Pancreas (tissue), 10 donors: Measurements from ENCODE around the gene MARK4. TPM values are rescaled to one million over a fixed set of nuclear protein-coding genes. Genes with fewer than 3 reads are reported as not detected.
"Not testable (repeated sequence)": the region's sequence is repeated elsewhere in the genome, so short reads cannot be mapped to it uniquely, and the experiment has no call there.

Source experiments
- ATAC-seq, 4 donors: fragments of 200-7000 bp; cut with Tn5 transposase; one replicate each; pipeline versions ENCODE4 v1.8.0 to v1.9.1; 2020; ENCODE audit warnings: mild to moderate bottlenecking in 4 of 4, moderate library complexity in 4 of 4
- DNase-seq, 6 donors: peaks; one replicate each; pipeline ENCODE4 v3.0.0-alpha.2; 2020
- FAIRE-seq: peaks from 2 replicates; lab custom pipeline; 2012; peaks lifted over from hg19 to GRCh38; lab: Jason Lieb, UNC
- H3K27ac ChIP-seq, 4 donors: fragments of 200-600 bp; sonication (generic); 1 replicate in 3 of 4; 2 replicates in 1 of 4; pipeline versions ENCODE4 v1.5.0 to v1.8.0; 2020
- H3K27me3 ChIP-seq, 4 donors: fragments of 200-600 bp; one replicate each; pipeline ENCODE4 v1.8.0; 2021
- H3K36me3 ChIP-seq, 3 donors: fragments of 200-600 bp; sonication (generic) in 1 of 3; one replicate each; pipeline versions ENCODE4 v1.5.0 to v1.8.0; 2020 to 2021
- H3K4me1 ChIP-seq, 3 donors: fragments of 200-600 bp; one replicate each; pipeline ENCODE4 v1.8.0; 2021
- H3K4me3 ChIP-seq, 4 donors: fragments of 200-600 bp; sonication (generic) in 2 of 4; one replicate each; pipeline versions ENCODE4 v1.5.0 to v1.8.0; 2020 to 2021
- H3K9me3 ChIP-seq, 4 donors: fragments of 200-600 bp; one replicate each; pipeline ENCODE4 v1.8.0; 2021
- CTCF ChIP-seq, 4 donors: fragments of 200-600 bp; sonication (generic) in 3 of 4; IDR thresholded peaks; one replicate each; pipeline versions ENCODE4 v1.5.0 to v1.8.0; 2021; ENCODE audit warnings: antibody characterized with exemption in 4 of 4
- WGBS, 2 donors: extraction: QIAGEN DNeasy Blood & Tissue Kit; methylation state at CpG; one replicate each; pipeline ENCODE4 v1.1.7; 2013; 5-methylcytosine and 5-hydroxymethylcytosine counted together
- intact Hi-C, 3 donors: fragments of 100-400 bp; cut with DNase I; formaldehyde crosslinking; loops; one replicate each; pipeline versions ENCODE4 v1.11.1 to v1.14.2; 2022
- polyA plus RNA-seq, 2 donors: library from polyadenylated mRNA; stranded (reverse); fragments of 200-250 nt; gene quantifications; one replicate each; pipeline ENCODE4 v1.2.3, GENCODE V29; 2013
- total RNA-seq, 6 donors: library from RNA; stranded (reverse); fragmentation: NEBNext Ultra II Directional in 4 of 6; extraction: Animal tissue kit (Norgen Biotek cat#: 25700) in 4 of 6; gene quantifications; one replicate each; pipeline versions ENCODE4 v1.2.1 to v1.2.4, GENCODE V29; 2021 to 2023
- donor health status: healthy with polysubstance abuse.
- donor health status: DM: no; HTN: no; CAD: no; lungs with moderate emphysema.
- donor health status: DM: no; HTN: no; CAD: no.
- donor health status: control.
- donor health status: control.
- donor health status: Bipolar disorder and iron deficiency.
- donor health status: DM: yes; HTN: yes; CAD: no.
- donor health status: DM: no; HTN: no; CAD: no.
- donor health status: DM: no; HTN: no; CAD: no.
- donor health status: DM: yes; HTN: yes; CAD: no.

The MARK4 gene
- total and polyA plus RNA-seq, 8 donors, result 12.8 to 22.8 (median 20.0) TPM

GRCh38 chr19:45263013-45263412, 11.9 kb downstream of the MARK4 start:
- Histone ChIP-seq H3K4me1 (no peaks in the 10 kb centered on the region), H3K27me3 (no peaks in the 10 kb centered on the region), H3K27ac (no peak overlapping the region), H3K4me3 (no peak overlapping the region), H3K9me3 (no peaks in the 10 kb centered on the region), H3K36me3 (no peaks in the 10 kb centered on the region)
- WGBS, 2 donors, result 93% methylated on average over 11 of the region's 11 CpGs
- no peak for FAIRE-seq
- no peak for DNase-seq
- no peak for TF ChIP-seq CTCF (IDR thresholded peaks at IDR 0.05)
- intact Hi-C loops, result no loop called here
- no peak for ATAC-seq

- no peak overlapping the region for H3K4me3 ChIP-seq
- no peaks in the 10 kb centered on the region for H3K4me1 ChIP-seq
- 89% methylated on average over 19 of the region's 19 CpGs for WGBS, 2 donors
- DNase-seq (no peak), ATAC-seq (no peak), FAIRE-seq (no peak)
- H3K9me3 ChIP-seq, result no peaks in the 10 kb centered on the region
- no peak overlapping the region for H3K27ac ChIP-seq
- TF ChIP-seq CTCF (IDR thresholded peaks at IDR 0.05), result no peak
- intact Hi-C loops, result no loop called here
- H3K27me3 ChIP-seq, result no peaks in the 10 kb centered on the region
- H3K36me3 ChIP-seq, result no peaks in the 10 kb centered on the region
These were observed 13.8 kb downstream of the MARK4 start for GRCh38 chr19:45264781-45265317.

GRCh38 chr19:45265375-45265774, 14.3 kb downstream of the MARK4 start:
- H3K4me3 ChIP-seq, result no peak overlapping the region
- 89 to 91% methylated on average over 5 of the region's 5 CpGs for WGBS, 2 donors
- TF ChIP-seq CTCF (IDR thresholded peaks at IDR 0.05), result no peak
- ATAC-seq (no peak), FAIRE-seq (no peak), DNase-seq (no peak)
- no peaks in the 10 kb centered on the region for H3K9me3 ChIP-seq
- no peaks in the 10 kb centered on the region for H3K4me1 ChIP-seq
- H3K36me3 ChIP-seq, result no peaks in the 10 kb centered on the region
- no peaks in the 10 kb centered on the region for H3K27me3 ChIP-seq
- intact Hi-C loops, result no loop called here
- H3K27ac ChIP-seq, result no peak overlapping the region

- FAIRE-seq (no peak), ATAC-seq (no peak), DNase-seq (no peak)
- Histone ChIP-seq H3K27me3 (no peaks in the 10 kb centered on the region), H3K4me1 (peaks cover 0 to under 1% (median 0%) of the 10 kb centered on the region in 3 donors), H3K9me3 (no peaks in the 10 kb centered on the region), H3K36me3 (no peaks in the 10 kb centered on the region), H3K4me3 (no peak overlapping the region), H3K27ac (no peak overlapping the region)
- intact Hi-C loops, result no loop called here
- no peak for TF ChIP-seq CTCF (IDR thresholded peaks at IDR 0.05)
- WGBS, 2 donors, result 86 to 91% methylated on average over 12 of the region's 12 CpGs
These were observed 16.2 kb downstream of the MARK4 start for GRCh38 chr19:45267296-45267695.

GRCh38 chr19:45269939-45270338, 18.9 kb downstream of the MARK4 start:
- H3K27ac ChIP-seq, intact Hi-C loops, H3K4me1 ChIP-seq, H3K27me3 ChIP-seq, H3K36me3 ChIP-seq, H3K9me3 ChIP-seq, H3K4me3 ChIP-seq, FAIRE-seq, DNase-seq, ATAC-seq: not testable (repeated sequence)
- 93 to 95% methylated on average over 13 of the region's 13 CpGs for WGBS, 2 donors
